ENCODE results near the gene CDC42EP5.

CDC42EP5 gene

DNA sequence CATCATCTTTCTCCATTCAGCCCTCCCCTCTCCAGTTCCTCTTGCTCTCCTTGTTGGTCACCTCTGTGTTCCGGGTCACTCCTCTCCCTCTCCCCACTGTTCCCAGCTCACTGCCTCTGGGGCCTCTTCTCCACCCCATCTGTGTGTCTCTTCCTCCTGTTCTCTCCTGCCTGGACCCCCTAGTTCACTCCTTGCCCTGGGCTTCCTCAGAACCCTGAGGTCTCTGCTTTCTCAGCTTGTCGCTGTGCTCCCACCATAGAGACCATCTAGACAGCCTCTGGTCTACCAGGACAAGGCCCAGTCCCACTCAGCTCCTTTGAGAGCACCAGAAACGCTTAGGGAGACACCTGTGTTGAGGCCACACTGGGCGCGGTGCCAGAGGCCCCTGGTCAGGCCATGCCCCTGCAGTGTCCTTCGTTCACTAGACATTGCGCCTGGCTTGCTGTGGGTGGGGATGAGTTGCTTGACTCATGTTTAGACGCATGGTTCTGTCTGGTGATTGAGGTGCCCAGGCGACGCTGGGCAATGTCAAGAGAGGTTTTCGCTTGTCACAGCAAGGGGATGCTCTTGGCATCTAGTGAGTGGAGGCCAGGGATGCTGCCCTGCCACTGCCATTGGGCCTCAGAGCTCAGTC, 14.3 kb downstream of the CDC42EP5 start:
- Histone ChIP-seq H3F3A (ENCODE audit: control insufficient read depth, insufficient read depth) (peaks cover under 1% of the 10 kb centered on the region; the same call in 1 of the 2 replicates), H3K79me2 (ENCODE audit: control insufficient read depth, low read length) (peaks cover 37% of the 10 kb centered on the region), H3K9me3 (ENCODE audit: control insufficient read depth, insufficient read depth, low read length) (no peaks in the 10 kb centered on the region), H3K4me2 (ENCODE audit: low read length) (no peak overlapping the region), H3K9me2 (replicated peaks; ENCODE audit: control insufficient read depth, low read length) (no peaks in the 10 kb centered on the region), H3K4me3 (ENCODE audit: low read length) (no peak overlapping the region), H4K20me1 (ENCODE audit: control insufficient read depth, insufficient read depth, low read depth, low read length) (peaks cover 2% of the 10 kb centered on the region; the same call in 1 of the 2 replicates), H3K27ac (ENCODE audit: low read depth, low read length) (no peak overlapping the region), H3K4me1 (ENCODE audit: control insufficient read depth, low read length) (peaks cover 19% of the 10 kb centered on the region), H3K36me3 (ENCODE audit: control insufficient read depth, low read length) (peaks cover 84% of the 10 kb centered on the region), H3K27me3 (ENCODE audit: control insufficient read depth, low read length) (no peaks in the 10 kb centered on the region)
- TF ChIP-seq EZH2phosphoT487 (IDR thresholded peaks at IDR 0.05; ENCODE audit: borderline replicate concordance, low read length): no peak
- TF ChIP-seq, protein P1, sequence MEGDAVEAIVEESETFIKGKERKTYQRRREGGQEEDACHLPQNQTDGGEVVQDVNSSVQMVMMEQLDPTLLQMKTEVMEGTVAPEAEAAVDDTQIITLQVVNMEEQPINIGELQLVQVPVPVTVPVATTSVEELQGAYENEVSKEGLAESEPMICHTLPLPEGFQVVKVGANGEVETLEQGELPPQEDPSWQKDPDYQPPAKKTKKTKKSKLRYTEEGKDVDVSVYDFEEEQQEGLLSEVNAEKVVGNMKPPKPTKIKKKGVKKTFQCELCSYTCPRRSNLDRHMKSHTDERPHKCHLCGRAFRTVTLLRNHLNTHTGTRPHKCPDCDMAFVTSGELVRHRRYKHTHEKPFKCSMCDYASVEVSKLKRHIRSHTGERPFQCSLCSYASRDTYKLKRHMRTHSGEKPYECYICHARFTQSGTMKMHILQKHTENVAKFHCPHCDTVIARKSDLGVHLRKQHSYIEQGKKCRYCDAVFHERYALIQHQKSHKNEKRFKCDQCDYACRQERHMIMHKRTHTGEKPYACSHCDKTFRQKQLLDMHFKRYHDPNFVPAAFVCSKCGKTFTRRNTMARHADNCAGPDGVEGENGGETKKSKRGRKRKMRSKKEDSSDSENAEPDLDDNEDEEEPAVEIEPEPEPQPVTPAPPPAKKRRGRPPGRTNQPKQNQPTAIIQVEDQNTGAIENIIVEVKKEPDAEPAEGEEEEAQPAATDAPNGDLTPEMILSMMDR (IDR thresholded peaks at IDR 0.05; ENCODE audit: low read depth, low read length, poor library complexity, severe bottlenecking): no peak

DNA sequence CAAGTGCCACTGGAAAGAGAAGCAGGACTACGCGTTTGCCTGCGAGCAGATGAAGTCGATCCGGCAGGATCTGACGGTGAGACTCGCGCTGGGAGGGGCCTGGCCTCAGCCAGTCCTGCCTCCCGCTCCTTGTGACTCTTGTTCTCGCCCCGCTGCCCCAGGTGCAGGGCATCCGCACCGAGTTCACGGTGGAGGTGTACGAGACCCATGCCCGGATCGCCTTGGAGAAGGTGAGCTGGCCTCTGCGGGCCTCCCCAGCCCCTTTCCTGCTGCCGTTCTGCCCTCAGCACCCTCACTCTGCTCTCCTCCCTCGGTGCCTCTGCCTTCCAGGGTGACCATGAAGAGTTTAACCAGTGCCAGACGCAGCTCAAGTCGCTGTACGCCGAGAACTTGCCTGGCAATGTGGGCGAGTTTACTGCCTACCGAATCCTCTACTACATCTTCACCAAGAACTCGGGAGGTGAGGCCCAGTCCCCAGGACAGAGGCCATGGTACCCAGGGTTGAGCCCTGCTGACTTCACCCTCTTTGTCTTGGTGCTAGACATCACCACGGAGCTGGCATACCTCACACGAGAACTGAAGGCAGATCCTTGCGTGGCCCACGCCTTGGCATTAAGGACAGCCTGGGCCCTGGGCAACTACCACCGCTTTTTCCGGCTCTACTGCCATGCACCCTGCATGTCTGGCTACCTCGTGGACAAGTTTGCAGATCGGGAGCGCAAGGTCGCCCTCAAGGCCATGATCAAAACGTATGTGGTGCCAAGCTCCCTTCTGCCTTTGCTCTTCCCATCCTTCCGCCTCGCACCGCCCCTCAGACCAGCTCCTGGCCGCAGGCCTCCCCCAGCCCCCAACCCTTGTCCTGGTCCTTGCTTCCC, 15.1 kb downstream of the CDC42EP5 start:
- Histone ChIP-seq H3K79me2 (ENCODE audit: control insufficient read depth, low read length) (peaks cover 44% of the 10 kb centered on the region), H3F3A (ENCODE audit: control insufficient read depth, insufficient read depth) (no peaks in the 10 kb centered on the region; the same call in 1 of the 2 replicates), H3K9me3 (ENCODE audit: control insufficient read depth, insufficient read depth, low read length) (no peaks in the 10 kb centered on the region), H4K20me1 (ENCODE audit: control insufficient read depth, insufficient read depth, low read depth, low read length) (peaks cover 9% of the 10 kb centered on the region; the same call in 1 of the 2 replicates), H3K27ac (ENCODE audit: low read depth, low read length) (no peak overlapping the region), H3K4me2 (ENCODE audit: low read length) (no peak overlapping the region), H3K4me1 (ENCODE audit: control insufficient read depth, low read length) (peaks cover 12% of the 10 kb centered on the region), H3K27me3 (ENCODE audit: control insufficient read depth, low read length) (no peaks in the 10 kb centered on the region), H3K4me3 (ENCODE audit: low read length) (no peak overlapping the region), H3K9me2 (replicated peaks; ENCODE audit: control insufficient read depth, low read length) (no peaks in the 10 kb centered on the region), H3K36me3 (ENCODE audit: control insufficient read depth, low read length) (peaks cover 92% of the 10 kb centered on the region)
- no peak for TF ChIP-seq EZH2phosphoT487 (IDR thresholded peaks at IDR 0.05; ENCODE audit: borderline replicate concordance, low read length)
- TF ChIP-seq, protein P1 (IDR thresholded peaks at IDR 0.05; ENCODE audit: low read depth, low read length, poor library complexity, severe bottlenecking): no peak

DNA sequence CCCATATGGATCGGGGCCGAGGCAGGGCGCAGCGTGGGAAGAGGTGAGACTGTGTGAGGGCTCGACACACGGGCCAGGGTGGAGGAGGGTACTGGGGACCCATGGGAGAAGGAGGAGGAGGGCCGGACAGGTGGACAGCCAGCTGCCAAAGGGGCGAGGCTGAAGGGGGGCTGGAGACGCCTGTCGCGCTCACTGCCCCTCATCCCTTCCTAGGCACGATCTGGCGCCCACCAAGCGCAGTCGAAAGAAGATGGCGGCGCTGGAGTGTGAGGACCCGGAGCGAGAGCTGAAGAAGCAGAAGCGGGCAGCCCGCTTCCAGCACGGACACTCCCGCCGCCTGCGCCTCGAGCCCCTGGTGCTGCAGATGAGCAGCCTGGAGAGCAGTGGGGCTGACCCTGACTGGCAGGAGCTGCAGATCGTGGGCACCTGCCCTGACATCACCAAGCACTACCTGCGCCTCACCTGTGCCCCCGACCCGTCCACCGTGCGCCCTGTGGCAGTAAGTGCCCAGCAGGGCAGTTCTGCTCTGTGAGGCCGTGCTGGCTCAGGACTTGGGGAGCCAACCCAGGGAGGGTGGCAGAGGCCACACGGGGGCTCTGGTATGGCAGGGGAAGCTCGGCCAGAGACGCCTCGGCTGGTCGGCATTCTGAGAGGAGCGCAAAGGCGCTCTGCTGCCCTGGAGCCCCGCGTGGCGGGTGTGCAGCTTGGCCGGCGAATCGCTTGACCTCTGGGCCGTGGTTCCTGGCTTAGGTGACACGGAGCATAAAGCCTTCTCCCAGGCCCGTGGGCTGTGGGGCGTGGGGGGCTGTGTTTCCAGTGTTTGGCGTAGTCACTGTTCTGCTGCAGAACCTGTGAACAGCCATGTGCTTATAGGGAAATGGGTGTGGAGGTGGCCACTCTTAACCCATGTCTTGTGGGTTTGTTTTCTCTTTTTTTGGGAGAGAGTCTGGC, 16.4 kb downstream of the CDC42EP5 start:
- H3K9me3 ChIP-seq (ENCODE audit: control insufficient read depth, insufficient read depth, low read length): no peaks in the 10 kb centered on the region
- H3K79me2 ChIP-seq (ENCODE audit: control insufficient read depth, low read length): peaks cover 45% of the 10 kb centered on the region
- peaks cover 94% of the 10 kb centered on the region for H3K36me3 ChIP-seq (ENCODE audit: control insufficient read depth, low read length)

More for the DNA sequence above, 16.4 kb downstream of the CDC42EP5 start:
- Histone ChIP-seq H3K9me2 (replicated peaks; ENCODE audit: control insufficient read depth, low read length) (no peaks in the 10 kb centered on the region), H3K27me3 (ENCODE audit: control insufficient read depth, low read length) (no peaks in the 10 kb centered on the region), H3K4me2 (ENCODE audit: low read length) (no peak overlapping the region), H3F3A (ENCODE audit: control insufficient read depth, insufficient read depth) (no peaks in the 10 kb centered on the region; the same call in 1 of the 2 replicates), H3K4me3 (ENCODE audit: low read length) (no peak overlapping the region), H3K27ac (ENCODE audit: low read depth, low read length) (no peak overlapping the region), H4K20me1 (ENCODE audit: control insufficient read depth, insufficient read depth, low read depth, low read length) (peaks cover 18% of the 10 kb centered on the region; the same call in 1 of the 2 replicates), H3K4me1 (ENCODE audit: control insufficient read depth, low read length) (no peaks in the 10 kb centered on the region)
- no peak for TF ChIP-seq EZH2phosphoT487 (IDR thresholded peaks at IDR 0.05; ENCODE audit: borderline replicate concordance, low read length)
- TF ChIP-seq, protein P1 (IDR thresholded peaks at IDR 0.05; ENCODE audit: low read depth, low read length, poor library complexity, severe bottlenecking): no peak
